H9 (cell line): Measurements from ENCODE around the gene CDKL5. TPM values are rescaled to one million over a fixed set of nuclear protein-coding genes. Genes with fewer than 3 reads are reported as not detected.

Experiments
- DNase-seq: peaks from one replicate; pipeline ENCODE4 v3.0.0-alpha.2; 2017
- H2AFZ ChIP-seq: one replicate; pipeline ENCODE4 v1.6.1; 2013; ENCODE audit warnings: mild to moderate bottlenecking, low read length, control low read depth, moderate library complexity
- H2AK5ac ChIP-seq: 2 replicates; pipeline ENCODE4 v1.6.1; 2013; ENCODE audit warnings: low read length, control low read depth, mixed read lengths; ENCODE audit not compliant: insufficient read length
- H2BK120ac ChIP-seq: one replicate; pipeline ENCODE4 v1.6.1; 2013; ENCODE audit warnings: low read depth, mild to moderate bottlenecking, low read length, control low read depth, inconsistent platforms; ENCODE audit not compliant: poor library complexity, severe bottlenecking
- H2BK12ac ChIP-seq: 2 replicates; pipeline ENCODE4 v1.6.1; 2013; ENCODE audit warnings: low read length, control low read depth, mixed read lengths, low read depth; ENCODE audit not compliant: insufficient read length
- H2BK15ac ChIP-seq: 2 replicates; pipeline ENCODE4 v1.6.1; 2013; ENCODE audit warnings: low read depth, low read length, control low read depth
- H2BK20ac ChIP-seq: one replicate; pipeline ENCODE4 v1.6.1; 2013; ENCODE audit warnings: low read depth, mild to moderate bottlenecking, low read length, control low read depth, inconsistent platforms; ENCODE audit not compliant: poor library complexity, severe bottlenecking
- H2BK5ac ChIP-seq: 2 replicates; pipeline ENCODE4 v1.6.1; 2013; ENCODE audit warnings: low read length, control low read depth, mixed read lengths; ENCODE audit not compliant: insufficient read length
- H3K14ac ChIP-seq: 2 replicates; pipeline ENCODE4 v1.6.1; 2013; ENCODE audit warnings: low read length, control low read depth; ENCODE audit not compliant: insufficient read depth
- H3K18ac ChIP-seq: 2 replicates; pipeline ENCODE4 v1.6.1; 2013; ENCODE audit warnings: low read depth, mild to moderate bottlenecking, mixed read lengths, low read length, control low read depth; ENCODE audit not compliant: insufficient read length
- H3K23ac ChIP-seq: 2 replicates; pipeline ENCODE4 v1.6.1; 2013; ENCODE audit warnings: low read length, control low read depth, mixed read lengths, low read depth; ENCODE audit not compliant: insufficient read length
- H3K23me2 ChIP-seq: 2 replicates; pipeline ENCODE4 v1.6.1; 2013; ENCODE audit warnings: low read depth, mild to moderate bottlenecking, mixed read lengths, low read length, control low read depth; ENCODE audit not compliant: insufficient read length, poor library complexity, severe bottlenecking
- H3K27ac ChIP-seq: 2 replicates; pipeline ENCODE4 v1.5.1; 2013; ENCODE audit warnings: low read length, control low read depth, mixed read lengths, low read depth; ENCODE audit not compliant: insufficient read length
- H3K27me3 ChIP-seq: 2 replicates; pipeline ENCODE4 v1.6.1; 2013; ENCODE audit warnings: low read length, control low read depth, inconsistent platforms; ENCODE audit not compliant: insufficient read depth
- H3K4ac ChIP-seq: 2 replicates; pipeline ENCODE4 v1.6.1; 2013; ENCODE audit warnings: low read depth, mild to moderate bottlenecking, control low read depth, inconsistent platforms, low read length, moderate library complexity
- H3K4me1 ChIP-seq: 2 replicates; pipeline ENCODE4 v1.6.1; 2013; ENCODE audit warnings: low read length, control low read depth, inconsistent platforms; ENCODE audit not compliant: insufficient read depth
- H3K4me2 ChIP-seq: 2 replicates; pipeline ENCODE4 v1.6.1; 2013; ENCODE audit warnings: low read length, control low read depth, mixed read lengths; ENCODE audit not compliant: insufficient read length, insufficient read depth
- H3K56ac ChIP-seq: 2 replicates; pipeline ENCODE4 v1.6.1; 2013; ENCODE audit warnings: low read depth, mild to moderate bottlenecking, mixed read lengths, low read length, control low read depth; ENCODE audit not compliant: insufficient read length
- H3K79me1 ChIP-seq: 2 replicates; pipeline ENCODE4 v1.6.1; 2013; ENCODE audit warnings: low read depth, mild to moderate bottlenecking, moderate library complexity, low read length, control low read depth, inconsistent platforms; ENCODE audit not compliant: insufficient read depth, poor library complexity, severe bottlenecking
- H3K79me2 ChIP-seq: 2 replicates; pipeline ENCODE4 v1.6.1; 2013; ENCODE audit warnings: low read length, control low read depth, inconsistent platforms; ENCODE audit not compliant: insufficient read depth
- H3K9ac ChIP-seq: 2 replicates; pipeline ENCODE4 v1.6.1; 2013; ENCODE audit warnings: low read length, control low read depth, mixed read lengths; ENCODE audit not compliant: insufficient read length; ENCODE audit errors: extremely low read depth
- H3K9me3 ChIP-seq: one replicate; pipeline ENCODE4 v1.6.1; 2013; ENCODE audit warnings: low read depth, low read length, inconsistent platforms; ENCODE audit not compliant: control insufficient read depth
- H3T11ph ChIP-seq: one replicate; pipeline ENCODE4 v1.6.1; 2013; ENCODE audit warnings: mild to moderate bottlenecking, low read length, control low read depth, inconsistent platforms
- H4K20me1 ChIP-seq: one replicate; pipeline ENCODE4 v1.6.1; 2013; ENCODE audit not compliant: control insufficient read depth, insufficient read length, insufficient read depth
- H4K5ac ChIP-seq: 2 replicates; pipeline ENCODE4 v1.6.1; 2013; ENCODE audit warnings: low read depth, mild to moderate bottlenecking, mixed read lengths, low read length, control low read depth; ENCODE audit not compliant: insufficient read length
- H4K8ac ChIP-seq: replicated peaks from 2 replicates; pipeline ENCODE4 v1.6.1; 2013; ENCODE audit warnings: low read length, control low read depth, mixed read lengths, low read depth; ENCODE audit not compliant: insufficient read length
- H4K91ac ChIP-seq: 2 replicates; pipeline ENCODE4 v1.6.1; 2013; ENCODE audit warnings: low read depth, mild to moderate bottlenecking, moderate library complexity, mixed read lengths, low read length, control low read depth; ENCODE audit not compliant: insufficient read length
- H3K27ac Mint-ChIP-seq, 3 experiments: 2 replicates in 2 of 3; 3 replicates in 1 of 3; pipeline ENCODE4 v1.8.0; 2020 to 2021; ENCODE audit warnings: mixed read lengths in 3 of 3, mild to moderate bottlenecking in 1 of 3, moderate library complexity in 1 of 3
- H3K27me3 Mint-ChIP-seq: 2 replicates; pipeline ENCODE4 v1.8.0; 2021; ENCODE audit warnings: low read depth, mild to moderate bottlenecking, moderate library complexity, mixed read lengths
- H3K36me3 Mint-ChIP-seq, 3 experiments: 2 replicates in 2 of 3; 3 replicates in 1 of 3; pipeline ENCODE4 v1.8.0; 2020 to 2021; ENCODE audit warnings: low read depth in 3 of 3, mixed read lengths in 3 of 3; ENCODE audit not compliant: insufficient read depth in 1 of 3
- H3K4me1 Mint-ChIP-seq, 2 experiments: 2 replicates each; pipeline ENCODE4 v1.8.0; 2020; ENCODE audit warnings: mixed read lengths in 2 of 2
- H3K4me3 Mint-ChIP-seq, 2 experiments: 2 replicates in 1 of 2; 3 replicates in 1 of 2; pipeline ENCODE4 v1.8.0; 2020 to 2021; ENCODE audit warnings: mild to moderate bottlenecking in 2 of 2, mixed read lengths in 2 of 2, moderate library complexity in 1 of 2
- H3K9me3 Mint-ChIP-seq, 2 experiments: 2 replicates in 1 of 2; 3 replicates in 1 of 2; pipeline ENCODE4 v1.8.0; 2020; ENCODE audit warnings: mild to moderate bottlenecking in 2 of 2, mixed read lengths in 2 of 2, moderate library complexity in 1 of 2
- CTCF ChIP-seq: fragments of 200-600 bp; sonication (generic); conservative IDR thresholded peaks from 3 replicates; pipeline ENCODE4 v1.8.0; 2021; ENCODE audit warnings: antibody characterized with exemption, mild to moderate bottlenecking
- WGBS: extraction: QIAGEN DNeasy Blood & Tissue Kit; methylation state at CpG from one replicate; pipeline ENCODE4 v1.1.7; 2013; ENCODE audit warnings: missing lambda C conversion rate, low lambda C conversion rate, mixed read lengths; ENCODE audit not compliant: insufficient read length; ENCODE audit errors: extremely low coverage; 5-methylcytosine and 5-hydroxymethylcytosine counted together
- total RNA-seq: library from RNA; stranded (reverse); gene quantifications from 2 replicates; pipeline ENCODE4 v1.2.1, GENCODE V29; 2021

The CDKL5 gene
- total RNA-seq, 1 experiment from 2014 or later = 19.5 TPM

DNA sequence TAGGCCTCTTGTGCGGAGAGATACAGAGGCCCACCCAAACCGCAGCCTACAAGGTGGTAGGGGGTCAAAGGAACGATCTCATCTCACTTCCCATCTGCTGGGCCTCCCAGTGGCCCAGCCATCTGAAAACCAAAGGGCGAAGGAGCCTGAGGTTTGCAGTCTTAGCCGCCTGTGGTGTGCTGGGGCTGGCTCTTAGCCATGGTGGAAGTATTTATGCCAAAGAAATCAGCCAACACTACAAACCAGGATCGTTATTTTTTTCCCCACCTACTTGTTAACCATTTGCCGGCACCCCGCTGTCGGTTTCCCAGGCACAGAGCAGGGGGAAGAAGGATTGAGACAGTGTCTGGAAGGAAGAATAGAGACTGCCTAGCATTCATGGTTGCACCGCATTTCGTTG is 30.9 kb upstream of the CDKL5 start:
- H3K23ac ChIP-seq = no peak overlapping the region
- Mint-ChIP-seq H3K27ac (peak overlapping the region in 1 of 3 experiments; percentile 62; a peak in 1 of 7 replicates), H3K4me1 (no peaks in the 10 kb centered on the region; a peak in 1 of 4 replicates), H3K36me3 (peaks cover 0 to 3% (median 2%) of the 10 kb centered on the region in 3 experiments; a peak in 2 of 7 replicates), H3K4me3 (no peak overlapping the region), H3K27me3 (no peaks in the 10 kb centered on the region; the same call in 1 of the 2 replicates), H3K9me3 (peaks cover 41 to 59% of the 10 kb centered on the region in 2 experiments)
- no peak overlapping the region for H2BK20ac ChIP-seq
- no peak overlapping the region for H3T11ph ChIP-seq
- H3K9ac ChIP-seq = no peak overlapping the region
- WGBS = no CpG with 5 or more reads among the region's 11 CpGs
- H3K79me2 ChIP-seq = no peaks in the 10 kb centered on the region
- H4K5ac ChIP-seq = no peak overlapping the region
- no peak overlapping the region for H4K8ac ChIP-seq
- H3K14ac ChIP-seq = no peak overlapping the region
- H4K91ac ChIP-seq = no peak overlapping the region
- TF ChIP-seq CTCF = no peak
- peaks cover 8% of the 10 kb centered on the region for H3K9me3 ChIP-seq
- H2AK5ac ChIP-seq = no peak overlapping the region
- no peak overlapping the region for H3K18ac ChIP-seq
- no peak overlapping the region for H3K4me2 ChIP-seq
- no peak overlapping the region for H3K56ac ChIP-seq
- H3K23me2 ChIP-seq = no peaks in the 10 kb centered on the region
- H2AFZ ChIP-seq = no peak overlapping the region
- no peaks in the 10 kb centered on the region for H3K4me1 ChIP-seq
- no peaks in the 10 kb centered on the region for H3K27me3 ChIP-seq
- no peak overlapping the region for H2BK120ac ChIP-seq
- H4K20me1 ChIP-seq = no peaks in the 10 kb centered on the region
- no peak overlapping the region for H3K4ac ChIP-seq
- DNase-seq = no peak
- H2BK5ac ChIP-seq = no peak overlapping the region
- H3K27ac ChIP-seq = no peak overlapping the region
- H2BK15ac ChIP-seq = no peak overlapping the region
- no peak overlapping the region for H2BK12ac ChIP-seq
- no peaks in the 10 kb centered on the region for H3K79me1 ChIP-seq
